ENCODE data around the gene SMIM22.
A peak's percentile ranks its signal among the peaks of the same experiment; 100 is the strongest.
"Not testable (repeated sequence)": the region's sequence is repeated elsewhere in the genome, so short reads cannot be mapped to it uniquely, and the experiment has no call there.

SMIM22 gene

DNA sequence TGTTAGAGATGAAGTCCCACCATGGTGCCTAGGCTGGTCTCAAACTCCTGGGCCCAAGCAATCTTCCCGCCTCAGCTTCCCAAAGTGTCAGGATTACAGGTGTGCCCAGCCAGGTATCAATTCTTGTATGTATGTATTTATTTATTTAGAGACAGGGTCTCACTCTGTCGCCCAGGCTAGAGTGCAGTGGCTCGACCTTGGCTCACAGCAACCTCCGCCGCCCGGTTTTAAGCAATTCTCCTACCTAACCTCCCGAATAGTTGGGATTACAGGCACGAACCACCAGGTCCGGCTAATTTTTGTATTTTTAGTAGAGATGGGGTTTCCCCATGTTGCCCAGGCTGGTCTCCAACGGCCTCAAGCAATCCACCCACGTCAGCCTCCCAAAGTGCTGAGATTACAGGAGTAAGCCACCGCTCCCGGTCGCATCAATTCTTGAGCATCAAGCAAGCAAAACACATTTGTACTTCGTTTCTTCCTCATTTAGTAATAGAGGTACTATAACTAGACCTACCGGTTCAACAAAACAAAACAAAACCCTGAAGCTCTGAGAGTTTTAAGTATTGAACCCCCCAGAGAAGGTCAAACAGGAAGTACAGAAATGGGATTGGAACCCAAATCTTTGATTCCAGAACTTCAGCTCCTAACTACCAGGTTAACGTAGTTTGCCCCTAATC lies 27.2 kb upstream of the SMIM22 start:
- Histone ChIP-seq H3K27ac (peak overlapping the region in 20 of 21 experiments; percentile 3 to 96 (median 87)), H3K4me3 (peak overlapping the region; percentile 33 to 99 (median 87))

DNA sequence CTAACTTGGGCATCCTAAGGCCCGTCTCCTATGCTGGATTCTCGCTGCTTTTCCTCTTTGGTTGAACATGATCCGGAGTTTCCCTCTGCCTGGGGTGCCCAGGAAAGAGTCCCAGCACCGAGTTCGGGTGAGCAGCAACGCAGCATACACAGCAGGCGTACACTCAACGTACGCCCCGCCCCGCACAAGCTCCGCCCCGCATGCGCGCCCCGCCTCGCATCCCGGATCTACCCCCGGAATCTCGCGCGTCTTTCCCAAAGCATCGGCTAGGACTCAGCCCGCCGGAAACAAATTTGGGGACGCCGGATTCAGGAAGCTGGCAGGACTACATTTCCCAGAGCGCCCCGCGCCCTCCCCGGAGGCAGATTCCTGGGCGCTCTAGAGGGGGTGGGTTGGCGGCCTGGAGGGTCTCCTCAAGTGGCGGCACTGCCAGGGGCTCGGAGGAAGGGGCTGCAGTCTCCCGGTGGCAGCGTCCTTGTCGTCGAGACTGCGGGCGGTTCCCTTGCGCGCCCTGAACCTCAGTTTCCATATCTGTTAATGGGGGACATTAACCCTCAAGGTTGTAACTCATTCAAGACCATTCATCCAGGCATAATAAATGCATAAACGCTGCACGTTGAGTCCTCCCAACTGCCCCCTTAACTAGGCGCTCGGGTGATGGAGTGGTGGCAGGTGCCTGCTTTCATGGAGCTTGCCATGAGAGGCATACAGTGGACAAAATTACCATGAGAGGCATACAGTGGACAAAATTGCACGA lies 26.4 kb upstream of the SMIM22 start:
- Histone ChIP-seq H3K4me3 (peak overlapping the region; percentile 33 to 99 (median 87)), H3K27ac (peak overlapping the region in 20 of 21 experiments; percentile 3 to 96 (median 87))

DNA sequence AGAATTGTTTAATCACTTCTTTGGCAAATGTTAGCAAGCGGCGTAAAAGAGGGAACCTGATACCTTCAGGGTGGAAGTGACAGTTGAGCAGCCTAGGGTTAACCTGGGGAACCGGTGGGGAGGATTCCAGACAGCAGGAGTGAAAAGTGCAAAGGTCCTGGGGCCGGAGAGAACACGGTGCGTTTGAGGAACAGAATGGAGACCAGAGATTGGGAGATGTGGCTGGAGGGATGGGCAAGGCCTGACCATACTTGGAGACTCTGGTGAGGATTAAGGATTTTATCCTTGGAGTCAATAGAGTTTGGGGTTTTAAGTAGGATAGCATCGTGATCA lies 25.9 kb upstream of the SMIM22 start:
- Histone ChIP-seq H3K27ac (peak overlapping the region in 5 of 21 experiments; percentile 63 to 95 (median 85)), H3K4me3 (peak overlapping the region in 2 of 7 experiments; percentile 87 to 99)

DNA sequence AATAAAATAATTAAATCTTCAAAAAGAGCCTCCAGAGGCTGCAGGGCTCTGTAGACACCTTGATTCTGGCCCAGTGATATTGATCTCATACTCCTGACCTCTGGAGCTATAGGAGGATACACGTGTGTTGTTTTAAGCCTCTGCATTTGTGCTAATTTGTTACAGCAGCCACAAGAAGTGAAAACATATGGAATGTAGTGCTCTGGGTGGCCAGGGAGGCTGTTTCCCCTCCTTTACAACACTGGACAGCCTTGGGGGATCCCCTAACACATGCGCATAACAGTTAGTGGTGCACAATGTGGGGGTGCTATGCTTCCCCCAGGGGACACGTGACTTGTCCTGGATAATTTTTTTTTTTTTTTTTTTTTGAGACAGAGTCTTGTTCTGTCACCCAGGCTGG lies 23.5 kb upstream of the SMIM22 start:
- Histone ChIP-seq H3K4me3 (no peak overlapping the region), H3K27ac (no peak overlapping the region)

DNA sequence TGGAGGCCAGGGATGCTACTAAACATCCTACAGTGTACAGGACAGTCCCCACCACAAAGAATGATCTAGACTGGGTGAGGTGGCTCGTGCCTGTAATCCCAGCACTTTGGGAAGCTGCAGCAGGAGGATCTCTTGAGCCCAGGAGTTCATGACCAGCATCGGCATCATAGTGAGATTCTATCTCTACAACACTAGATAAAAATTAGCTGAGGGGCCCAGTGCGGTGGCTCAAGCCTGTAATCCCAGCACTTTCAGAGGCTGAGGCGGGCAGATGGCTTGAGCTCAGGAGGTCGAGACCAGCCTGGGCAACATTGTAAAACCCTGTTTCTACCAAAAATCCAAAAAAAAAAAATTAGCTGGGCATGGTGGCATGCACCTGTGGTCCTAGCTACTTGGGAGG lies 22.8 kb upstream of the SMIM22 start:
- Histone ChIP-seq H3K4me3 (no peak overlapping the region), H3K27ac (no peak overlapping the region)

DNA sequence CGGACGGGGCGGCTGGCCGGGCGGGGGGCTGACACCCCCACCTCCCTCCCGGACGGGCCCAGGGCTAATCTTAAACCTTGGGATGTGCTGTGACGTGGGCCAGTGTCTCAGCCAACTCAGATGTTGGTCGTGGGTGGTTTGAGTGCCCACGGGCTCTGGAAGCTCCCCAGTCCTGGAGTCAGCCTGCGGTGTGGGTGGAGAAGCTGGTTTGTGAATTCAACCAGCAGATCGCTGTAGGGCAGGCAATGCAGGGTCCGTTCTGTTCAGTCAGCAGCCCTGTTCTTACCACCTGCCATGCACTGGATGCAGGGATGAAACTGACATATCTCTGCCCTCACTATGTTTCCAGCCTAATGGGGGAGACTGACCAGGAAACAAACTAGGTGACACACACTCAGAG lies 20.2 kb upstream of the SMIM22 start:
- no peak overlapping the region for H3K27ac ChIP-seq
- no peak overlapping the region for H3K4me3 ChIP-seq

DNA sequence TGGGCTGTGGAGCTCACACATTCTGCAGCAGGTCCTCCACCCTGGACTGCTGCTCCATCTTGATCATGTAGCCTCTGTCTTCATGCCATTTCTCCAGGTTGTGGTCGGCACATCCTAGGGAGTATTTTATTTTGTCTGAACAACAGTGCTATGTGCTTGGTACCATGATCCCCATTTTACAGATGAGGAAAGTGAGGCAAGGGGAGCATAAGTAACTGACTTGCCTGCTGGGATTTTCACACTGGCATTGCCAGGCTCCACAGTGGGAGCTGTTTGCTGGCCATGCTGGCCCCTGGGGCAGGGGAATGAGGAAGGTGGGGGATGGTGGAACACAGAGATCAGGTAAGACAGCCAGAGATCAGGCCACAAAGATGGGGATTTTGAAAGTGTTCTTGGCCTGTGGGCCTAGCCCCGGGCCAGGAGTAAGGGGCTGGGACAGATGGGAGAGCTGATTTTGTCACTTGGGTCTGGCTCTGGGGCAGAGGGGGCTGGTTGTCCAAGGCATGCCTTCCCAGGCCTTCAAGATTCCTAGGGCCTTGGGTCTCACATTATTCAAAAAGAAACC lies 18.9 kb upstream of the SMIM22 start:
- H3K4me3 ChIP-seq = no peak overlapping the region

DNA sequence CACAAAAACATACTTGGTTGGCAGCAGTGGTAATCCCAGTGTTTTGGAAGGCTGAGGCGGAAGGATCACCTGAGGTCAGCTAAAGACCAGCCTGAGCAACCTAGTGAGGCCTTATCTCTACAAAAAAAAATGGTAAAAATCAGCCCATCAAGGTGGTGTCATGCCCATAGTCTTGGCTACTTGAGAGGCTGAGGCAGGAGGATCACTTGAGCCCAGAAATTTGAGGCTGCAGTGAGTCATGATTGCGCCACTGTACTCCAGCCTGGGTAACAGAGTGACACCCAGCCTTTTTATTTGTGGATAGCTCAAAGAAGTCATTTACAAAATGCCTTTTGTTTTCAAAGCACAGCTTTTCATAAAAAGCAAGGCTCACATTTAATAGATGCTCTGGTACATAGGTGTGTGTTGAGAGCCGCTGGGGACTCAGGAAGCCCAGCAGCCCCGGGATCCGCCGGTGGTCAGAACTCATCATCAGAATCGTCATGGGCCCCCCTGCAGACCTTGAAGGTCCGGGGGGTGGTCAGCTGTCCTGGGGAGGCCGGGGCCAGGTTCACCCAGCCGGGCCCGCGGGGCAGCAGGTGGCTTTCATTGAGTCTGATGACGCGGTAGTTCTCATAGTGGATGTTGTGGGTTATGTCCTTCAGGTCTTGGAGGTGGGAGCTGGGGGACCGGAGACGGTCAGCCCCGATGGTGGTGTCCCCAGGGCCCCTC lies 17.7 kb upstream of the SMIM22 start:
- Histone ChIP-seq H3K4me3 (no peak overlapping the region), H3K27ac (no peak overlapping the region)

More for the DNA sequence above, 18.9 kb upstream of the SMIM22 start:
- H3K27ac ChIP-seq = no peak overlapping the region

DNA sequence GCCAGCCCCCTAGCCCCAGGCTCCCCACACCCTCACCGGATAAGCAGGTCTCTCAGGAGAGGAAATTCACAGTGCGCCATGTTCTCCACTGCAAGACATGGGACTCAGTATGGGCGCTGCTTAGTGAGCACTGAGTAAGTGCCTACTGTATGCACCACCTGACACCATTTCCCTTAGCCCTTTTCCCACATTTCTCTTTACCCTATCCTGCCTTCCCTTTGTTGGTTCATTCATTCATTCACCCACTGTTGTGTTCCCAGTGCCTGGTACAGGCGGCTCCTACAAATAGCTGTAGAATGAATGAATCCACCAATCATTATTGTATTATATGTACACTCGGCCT lies 17.1 kb upstream of the SMIM22 start:
- Histone ChIP-seq H3K27ac (no peak overlapping the region), H3K4me3 (no peak overlapping the region)

DNA sequence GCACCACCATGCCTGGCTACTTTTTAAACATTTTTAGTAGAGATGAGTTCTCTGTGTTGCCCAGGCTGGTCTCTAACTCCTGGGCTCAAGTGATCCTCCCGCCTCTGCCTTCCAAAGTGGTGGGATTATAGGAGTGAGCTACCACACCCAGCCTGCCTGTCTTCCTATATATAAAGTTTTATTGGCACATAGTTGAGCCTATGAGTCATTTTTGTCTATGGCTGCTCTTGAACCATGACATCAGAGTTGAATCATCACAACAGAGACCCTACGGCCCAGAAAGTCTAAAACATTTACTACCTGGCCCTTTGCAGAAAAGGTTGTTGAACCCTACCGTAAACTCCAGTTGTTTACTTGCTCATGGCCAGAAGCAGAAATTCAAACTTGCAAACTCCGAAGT lies 14.9 kb upstream of the SMIM22 start:
- H3K27ac ChIP-seq = no peak overlapping the region
- H3K4me3 ChIP-seq = no peak overlapping the region

DNA sequence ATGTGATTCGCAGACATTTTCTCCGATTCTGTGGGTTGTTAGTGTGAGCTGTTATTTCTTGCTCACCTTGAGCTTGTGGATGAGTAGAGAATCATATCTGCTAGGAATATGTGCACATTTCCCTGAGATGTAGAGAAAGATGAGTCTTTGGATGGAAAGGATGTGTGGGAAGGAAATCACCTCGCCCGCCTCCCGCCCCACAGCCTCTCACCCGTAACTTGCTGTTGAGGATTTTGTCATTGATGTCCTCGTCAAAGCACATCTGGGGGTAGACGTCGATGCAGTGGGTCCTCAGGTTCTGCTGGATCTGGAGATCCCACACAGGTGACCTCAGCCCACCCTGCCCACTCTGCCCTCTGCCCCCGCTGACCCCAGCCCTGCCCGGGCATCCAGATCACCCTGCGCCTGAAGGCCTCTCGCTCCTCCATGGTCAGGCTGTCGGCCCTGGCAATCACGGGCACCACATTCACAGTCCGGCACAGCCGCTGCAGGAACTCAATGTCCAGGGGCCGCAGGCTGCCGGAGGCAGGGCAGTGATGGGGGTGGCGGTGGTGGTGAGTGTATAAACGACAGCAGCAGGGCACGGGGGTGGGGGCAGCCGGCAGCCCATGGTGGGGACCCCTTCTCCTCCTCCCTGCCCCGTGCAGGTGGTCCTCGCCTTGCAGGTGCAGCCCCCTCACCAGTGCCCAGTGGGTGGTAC lies 11.8 kb upstream of the SMIM22 start:
- Histone ChIP-seq H3K27ac (no peak overlapping the region), H3K4me3 (no peak overlapping the region)

DNA sequence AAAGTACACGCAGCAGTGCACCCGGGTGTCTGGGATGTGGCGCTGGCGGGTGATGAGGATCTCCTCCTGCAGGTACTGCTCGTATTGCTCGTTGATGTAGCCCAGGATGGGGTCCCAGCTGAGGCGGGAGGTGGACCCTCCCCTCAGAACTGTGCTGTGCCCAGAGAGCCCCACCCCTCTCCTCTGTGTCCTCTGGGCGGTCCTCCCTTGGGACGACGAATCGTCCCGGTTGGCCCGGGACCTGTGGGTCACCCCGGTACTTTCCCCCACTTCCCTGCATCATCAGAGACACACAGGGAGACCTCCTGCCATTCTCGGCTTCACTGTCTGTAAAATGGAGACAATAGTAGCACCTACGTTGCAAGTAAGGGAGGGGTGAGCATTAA lies 11.2 kb upstream of the SMIM22 start:
- no peak overlapping the region for H3K4me3 ChIP-seq
- H3K27ac ChIP-seq = no peak overlapping the region

DNA sequence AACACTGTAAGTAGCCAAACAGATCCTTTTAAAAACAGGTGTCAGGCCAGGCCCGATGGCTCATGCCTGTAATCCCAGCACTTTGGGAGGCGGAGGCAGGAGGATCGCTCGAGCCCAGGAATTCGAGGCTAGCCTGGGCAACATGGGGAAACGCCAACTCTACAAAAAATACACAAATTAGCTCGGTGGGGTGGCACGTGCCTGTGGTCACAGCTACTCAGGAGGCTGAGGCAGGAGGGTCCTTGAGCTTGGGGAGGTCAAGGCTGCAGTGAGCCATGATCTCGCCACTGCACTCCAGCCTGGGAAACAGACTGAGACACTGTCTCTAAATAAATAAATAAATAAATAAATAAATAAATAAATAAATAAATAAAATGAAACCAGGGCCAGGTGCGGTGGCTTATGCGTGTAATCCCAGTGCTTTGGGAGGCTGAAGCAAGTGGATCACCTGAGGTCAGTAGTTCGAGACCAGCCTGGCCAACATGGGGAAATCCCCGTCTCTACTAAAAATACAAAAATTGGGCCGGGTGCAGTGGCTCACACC lies 10.7 kb upstream of the SMIM22 start:
- H3K4me3 ChIP-seq, H3K27ac ChIP-seq: not testable (repeated sequence)

DNA sequence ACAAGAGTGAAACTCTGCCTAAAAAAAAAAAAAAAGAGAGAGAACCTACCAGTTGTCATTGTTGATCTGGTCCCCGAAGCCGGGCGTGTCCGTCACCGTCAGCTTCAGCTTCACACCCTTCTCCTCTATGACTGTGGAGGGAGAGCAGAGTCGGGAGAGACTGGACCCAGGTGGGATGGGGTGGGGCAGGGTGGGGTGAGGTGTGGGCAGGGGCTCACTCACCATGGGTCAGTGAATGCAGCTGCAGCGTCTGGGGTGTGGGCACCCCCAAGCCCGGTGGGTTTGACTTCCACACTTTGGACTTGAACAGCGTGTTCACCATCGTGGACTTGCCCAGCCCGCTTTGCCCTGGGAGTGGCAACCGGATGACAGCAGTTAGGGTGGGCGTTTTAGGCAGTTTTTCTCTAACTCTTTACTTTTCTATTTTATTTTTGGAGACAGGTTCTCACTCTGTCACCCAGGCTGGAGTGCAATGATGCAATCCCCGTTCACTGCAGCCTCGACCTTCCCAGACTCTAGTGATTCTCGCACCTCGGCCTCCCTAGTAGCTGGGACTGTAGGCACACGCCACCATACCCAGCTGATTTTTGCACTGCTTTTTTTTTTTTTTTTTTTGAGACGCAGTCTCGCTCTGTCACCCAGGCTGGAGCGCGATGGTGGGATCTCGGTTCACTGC lies 9.3 kb upstream of the SMIM22 start:
- H3K27ac ChIP-seq = no peak overlapping the region

DNA sequence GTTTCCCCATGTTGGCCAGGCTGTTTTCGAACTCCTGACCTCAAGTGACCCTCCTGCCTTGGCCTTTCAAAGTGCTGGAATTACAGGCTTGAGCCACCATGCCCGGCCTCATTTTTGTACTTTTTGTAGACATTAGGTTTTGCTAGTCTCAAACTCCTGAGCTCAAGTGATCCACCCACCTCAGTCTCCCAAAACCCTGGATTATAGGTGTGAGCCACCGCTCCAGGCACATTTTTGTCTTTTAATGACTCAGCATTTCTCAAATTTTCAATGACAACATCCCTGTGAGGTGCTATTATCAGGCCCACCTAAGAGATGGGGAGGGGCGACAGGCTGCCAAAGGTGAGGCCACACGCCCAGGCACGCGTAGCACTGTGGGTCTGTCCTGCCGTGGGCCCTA lies 8.1 kb upstream of the SMIM22 start:
- no peak overlapping the region for H3K27ac ChIP-seq

More for the DNA sequence above, 9.3 kb upstream of the SMIM22 start:
- no peak overlapping the region for H3K4me3 ChIP-seq

DNA sequence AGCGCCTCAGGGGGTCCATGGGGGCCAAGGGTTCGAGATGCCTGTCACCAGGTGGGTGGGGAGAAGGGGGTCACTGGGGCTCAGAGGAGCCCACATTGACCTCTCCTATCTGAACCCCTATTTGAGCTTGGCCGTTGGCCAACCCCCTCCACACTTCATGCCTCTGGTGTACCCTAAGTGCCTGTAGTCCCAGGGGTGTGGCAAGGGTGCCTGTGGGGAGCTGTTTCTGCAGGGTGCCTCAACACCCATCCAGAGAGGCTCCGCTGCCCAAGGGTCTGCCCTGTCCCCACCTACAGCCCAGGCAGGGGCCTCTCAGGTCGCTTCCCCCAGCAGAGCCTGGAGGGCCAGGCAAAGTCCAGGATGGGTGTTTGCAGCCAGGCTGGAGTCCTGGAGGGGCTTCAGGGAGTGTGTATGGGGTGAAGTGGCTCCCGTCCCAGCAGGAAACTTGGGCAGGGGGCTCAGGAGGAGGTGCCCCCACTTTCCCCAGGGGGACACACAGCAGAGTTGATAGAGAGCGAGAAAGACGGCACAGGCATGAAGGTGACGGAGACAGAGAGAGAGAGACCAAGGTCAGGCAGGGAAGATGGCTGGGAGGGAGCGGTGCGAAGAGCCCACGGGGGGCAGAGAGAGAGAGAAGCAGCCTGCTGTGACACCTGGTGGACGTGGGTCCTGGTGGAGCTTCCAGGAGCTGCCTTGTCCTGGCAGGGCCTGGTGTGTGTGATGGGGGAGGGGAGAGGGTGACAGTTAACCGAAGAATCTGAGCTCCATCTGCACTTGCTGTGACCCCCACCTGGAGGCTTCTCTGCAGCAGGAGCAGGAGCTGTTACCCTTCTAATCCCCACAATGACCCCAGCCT lies 7.3 kb upstream of the SMIM22 start, which contains the start of gene SEPTIN12:
SEPTIN12 (minus strand) TSS at position 719 of the 856 bp plus-strand sequence; CDS start at position 19, 700 bp downstream.
- H3K27ac ChIP-seq = no peak within 1 kb of the TSS

More for the DNA sequence above, 8.1 kb upstream of the SMIM22 start:
- H3K4me3 ChIP-seq = no peak overlapping the region

DNA sequence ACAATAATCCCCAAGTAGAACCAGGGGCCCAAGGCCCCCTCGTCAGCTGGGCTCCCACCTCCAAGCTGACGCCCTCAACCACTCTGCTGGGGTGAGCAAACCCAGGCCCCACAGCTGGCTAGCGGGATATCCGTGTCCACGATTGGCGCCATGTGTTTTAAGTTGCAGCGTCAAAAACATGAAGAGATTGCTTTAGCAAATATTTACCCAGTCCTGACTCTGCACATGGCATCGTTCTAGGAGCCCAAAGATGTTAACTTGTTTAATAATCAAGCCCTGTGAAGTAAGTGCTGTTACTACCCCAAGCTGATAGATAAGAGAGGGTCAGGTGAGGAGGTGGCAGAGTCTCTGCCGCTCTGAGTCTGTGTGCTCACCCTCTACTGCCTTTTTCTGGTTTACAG lies 6.7 kb upstream of the SMIM22 start:
- no peak overlapping the region for H3K4me3 ChIP-seq
- H3K27ac ChIP-seq = no peak overlapping the region

More for the DNA sequence above, 7.3 kb upstream of the SMIM22 start, which contains the start of gene SEPTIN12:
- H3K4me3 ChIP-seq = no peak within 1 kb of the TSS

DNA sequence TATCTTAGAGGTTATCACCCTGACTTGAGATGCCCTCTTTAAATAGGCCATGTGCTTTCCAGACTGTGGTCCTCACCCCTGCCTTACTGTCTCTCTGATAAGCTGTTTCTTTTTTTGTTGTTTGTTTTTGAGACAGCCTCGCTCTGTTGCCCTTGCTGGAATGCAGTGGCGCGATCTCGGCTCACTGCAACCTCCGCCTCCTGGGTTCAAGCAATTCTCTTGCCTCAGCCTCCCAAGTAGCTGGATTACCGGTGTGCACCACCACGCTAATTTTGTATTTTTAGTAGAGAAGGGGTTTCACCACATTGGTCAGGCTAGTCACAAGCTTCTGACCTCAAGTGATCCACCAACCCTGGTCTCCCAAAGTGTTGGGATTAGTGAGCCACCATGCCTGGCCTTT lies 6.3 kb upstream of the SMIM22 start:
- Histone ChIP-seq H3K4me3 (no peak overlapping the region), H3K27ac (no peak overlapping the region)
